GM19468 (cell line): ENCODE data around the gene SLC23A1.
"Not testable (repeated sequence)": the region's sequence is repeated elsewhere in the genome, so short reads cannot be mapped to it uniquely, and the experiment has no call there.

Experiments
- ATAC-seq: cut with Tn5 transposase; IDR thresholded peaks from one replicate; pipeline ENCODE4 v1.9.1; 2021; ENCODE audit warnings: mild to moderate bottlenecking, moderate library complexity, moderate number of reproducible peaks; ENCODE audit not compliant: unreplicated experiment; ENCODE audit errors: extremely low read depth

SLC23A1 gene

GRCh38 chr5:139377226-139377625, 5.9 kb downstream of the SLC23A1 start:
- no peak for ATAC-seq

GRCh38 chr5:139376364-139376763, 6.7 kb downstream of the SLC23A1 start:
- no peak for ATAC-seq

- ATAC-seq = no peak
Observed at GRCh38 chr5:139374909-139375308, 8.2 kb downstream of the SLC23A1 start.

- ATAC-seq = no peak
Observed at GRCh38 chr5:139371482-139372435, 11.3 kb downstream of the SLC23A1 start.

GRCh38 chr5:139369181-139369580, 13.9 kb downstream of the SLC23A1 start:
- ATAC-seq = no peak

GRCh38 chr5:139368613-139369012, 14.5 kb downstream of the SLC23A1 start:
- ATAC-seq = no peak

GRCh38 chr5:139364466-139364865, 18.6 kb downstream of the SLC23A1 start:
- ATAC-seq = no peak

GRCh38 chr5:139363937-139364336, 19.2 kb downstream of the SLC23A1 start:
- no peak for ATAC-seq

- ATAC-seq = no peak
Observed at GRCh38 chr5:139361835-139362429, 21.2 kb downstream of the SLC23A1 start.

- ATAC-seq = no peak
Observed at GRCh38 chr5:139360384-139360783, 22.7 kb downstream of the SLC23A1 start.

GRCh38 chr5:139358064-139358463, 25.0 kb downstream of the SLC23A1 start:
- ATAC-seq = no peak

GRCh38 chr5:139355900-139356299, 27.2 kb downstream of the SLC23A1 start:
- ATAC-seq = not testable (repeated sequence)

- no peak for ATAC-seq
Observed at GRCh38 chr5:139354186-139354585, 28.9 kb downstream of the SLC23A1 start.

GRCh38 chr5:139347863-139348262, 35.2 kb downstream of the SLC23A1 start:
- not testable (repeated sequence) for ATAC-seq

- not testable (repeated sequence) for ATAC-seq
Observed at GRCh38 chr5:139345442-139345841, 37.7 kb downstream of the SLC23A1 start.

- no peak for ATAC-seq
Observed at GRCh38 chr5:139344177-139344576, 38.9 kb downstream of the SLC23A1 start.

GRCh38 chr5:139343476-139343875, 39.6 kb downstream of the SLC23A1 start:
- ATAC-seq = no peak

GRCh38 chr5:139342423-139342723, 40.7 kb downstream of the SLC23A1 start:
- no peak for ATAC-seq

GRCh38 chr5:139341689-139342422, 41.2 kb downstream of the SLC23A1 start, which contains the start of gene PAIP2:
Gene PAIP2, plus strand, starts transcription at chr5:139341854. Its CDS starts 21,931 bp downstream, at chr5:139363785.
- peak; percentile 63 for ATAC-seq

- ATAC-seq = no peak
Observed at GRCh38 chr5:139341187-139341688, 41.9 kb downstream of the SLC23A1 start.

- no peak for ATAC-seq
Observed at GRCh38 chr5:139340051-139340450, 43.0 kb downstream of the SLC23A1 start.
